Mucosa of stomach (tissue), 1 donor: ENCODE data around the gene LTC4S.
A peak's percentile ranks its signal among the peaks of the same experiment; 100 is the strongest.

Source experiments
- H3K27me3 ChIP-seq: one replicate; pipeline ENCODE4 v1.7.0; 2013; ENCODE audit warnings: mild to moderate bottlenecking, low read length; ENCODE audit not compliant: control insufficient read depth, insufficient read depth
- H3K36me3 ChIP-seq: one replicate; pipeline ENCODE4 v1.7.0; 2013; ENCODE audit warnings: low read length; ENCODE audit not compliant: control insufficient read depth, insufficient read depth
- H3K4me1 ChIP-seq: one replicate; pipeline ENCODE4 v1.7.0; 2013; ENCODE audit warnings: mild to moderate bottlenecking, low read length; ENCODE audit not compliant: control insufficient read depth, insufficient read depth
- H3K4me3 ChIP-seq: one replicate; pipeline ENCODE4 v1.7.0; 2013; ENCODE audit warnings: low read length
- H3K9ac ChIP-seq: one replicate; pipeline ENCODE4 v1.7.0; 2013; ENCODE audit warnings: mild to moderate bottlenecking, low read length, moderate library complexity
- H3K9me3 ChIP-seq: one replicate; pipeline ENCODE4 v1.7.0; 2013; ENCODE audit warnings: mild to moderate bottlenecking, low read length, moderate library complexity; ENCODE audit not compliant: control insufficient read depth
- donor health status: Pancreatic carcinoma.

LTC4S gene

GRCh38 chr5:179799644-179799973 is 5.8 kb downstream of the LTC4S start:
- no peaks in the 10 kb centered on the region for H3K27me3 ChIP-seq
- H3K4me3 ChIP-seq, result no peak overlapping the region
- H3K9me3 ChIP-seq, result no peaks in the 10 kb centered on the region
- peaks cover 36% of the 10 kb centered on the region for H3K36me3 ChIP-seq
- H3K9ac ChIP-seq, result no peak overlapping the region
- H3K4me1 ChIP-seq, result peaks cover 51% of the 10 kb centered on the region

- Histone ChIP-seq H3K9me3 (no peaks in the 10 kb centered on the region), H3K36me3 (peaks cover 36% of the 10 kb centered on the region), H3K4me3 (no peak overlapping the region), H3K27me3 (no peaks in the 10 kb centered on the region), H3K4me1 (peaks cover 51% of the 10 kb centered on the region), H3K9ac (no peak overlapping the region)
Observed at GRCh38 chr5:179800071-179800695, 6.4 kb downstream of the LTC4S start.

GRCh38 chr5:179800696-179801201 is 7.0 kb downstream of the LTC4S start:
- peaks cover 47% of the 10 kb centered on the region for H3K4me1 ChIP-seq
- no peaks in the 10 kb centered on the region for H3K9me3 ChIP-seq
- no peak overlapping the region for H3K4me3 ChIP-seq
- H3K27me3 ChIP-seq, result no peaks in the 10 kb centered on the region
- peaks cover 36% of the 10 kb centered on the region for H3K36me3 ChIP-seq
- H3K9ac ChIP-seq, result no peak overlapping the region

GRCh38 chr5:179801304-179802206 is 7.8 kb downstream of the LTC4S start:
- H3K27me3 ChIP-seq, result no peaks in the 10 kb centered on the region
- no peak overlapping the region for H3K4me3 ChIP-seq
- H3K4me1 ChIP-seq, result peaks cover 43% of the 10 kb centered on the region
- H3K9me3 ChIP-seq, result no peaks in the 10 kb centered on the region
- no peak overlapping the region for H3K9ac ChIP-seq
- H3K36me3 ChIP-seq, result peaks cover 36% of the 10 kb centered on the region

GRCh38 chr5:179802207-179802883 is 8.6 kb downstream of the LTC4S start:
- Histone ChIP-seq H3K27me3 (no peaks in the 10 kb centered on the region), H3K4me3 (no peak overlapping the region), H3K9ac (peak overlapping the region; percentile 39), H3K36me3 (peaks cover 34% of the 10 kb centered on the region), H3K4me1 (peaks cover 36% of the 10 kb centered on the region), H3K9me3 (no peaks in the 10 kb centered on the region)

- Histone ChIP-seq H3K4me3 (no peak overlapping the region), H3K9me3 (no peaks in the 10 kb centered on the region), H3K27me3 (no peaks in the 10 kb centered on the region), H3K36me3 (peaks cover 27% of the 10 kb centered on the region), H3K9ac (peak overlapping the region; percentile 39), H3K4me1 (peaks cover 41% of the 10 kb centered on the region)
Observed at GRCh38 chr5:179802950-179803562, 9.3 kb downstream of the LTC4S start.

GRCh38 chr5:179803651-179804554 is 10.1 kb downstream of the LTC4S start:
- Histone ChIP-seq H3K9me3 (no peaks in the 10 kb centered on the region), H3K4me1 (peaks cover 44% of the 10 kb centered on the region), H3K9ac (peak overlapping the region; percentile 56), H3K27me3 (no peaks in the 10 kb centered on the region), H3K4me3 (peak overlapping the region; percentile 10), H3K36me3 (peaks cover 18% of the 10 kb centered on the region)

GRCh38 chr5:179804555-179804947 is 10.8 kb downstream of the LTC4S start:
- no peaks in the 10 kb centered on the region for H3K9me3 ChIP-seq
- H3K36me3 ChIP-seq, result peaks cover 13% of the 10 kb centered on the region
- H3K4me3 ChIP-seq, result peak overlapping the region; percentile 10
- peaks cover 44% of the 10 kb centered on the region for H3K4me1 ChIP-seq
- no peaks in the 10 kb centered on the region for H3K27me3 ChIP-seq
- H3K9ac ChIP-seq, result peak overlapping the region; percentile 56

GRCh38 chr5:179805070-179805528 is 11.3 kb downstream of the LTC4S start:
- Histone ChIP-seq H3K9me3 (no peaks in the 10 kb centered on the region), H3K4me1 (peaks cover 44% of the 10 kb centered on the region), H3K27me3 (no peaks in the 10 kb centered on the region)

GRCh38 chr5:179805529-179806249 is 11.9 kb downstream of the LTC4S start:
- Histone ChIP-seq H3K4me3 (peak overlapping the region; percentile 10), H3K9ac (peak overlapping the region; percentile 56), H3K36me3 (peaks cover 3% of the 10 kb centered on the region), H3K4me1 (peaks cover 44% of the 10 kb centered on the region), H3K9me3 (no peaks in the 10 kb centered on the region), H3K27me3 (no peaks in the 10 kb centered on the region)

More at GRCh38 chr5:179805070-179805528, 11.3 kb downstream of the LTC4S start:
- peak overlapping the region; percentile 10 for H3K4me3 ChIP-seq
- peaks cover 7% of the 10 kb centered on the region for H3K36me3 ChIP-seq
- peak overlapping the region; percentile 56 for H3K9ac ChIP-seq
